Measurements from ENCODE around the gene C22orf31.

C22orf31 gene

DNA sequence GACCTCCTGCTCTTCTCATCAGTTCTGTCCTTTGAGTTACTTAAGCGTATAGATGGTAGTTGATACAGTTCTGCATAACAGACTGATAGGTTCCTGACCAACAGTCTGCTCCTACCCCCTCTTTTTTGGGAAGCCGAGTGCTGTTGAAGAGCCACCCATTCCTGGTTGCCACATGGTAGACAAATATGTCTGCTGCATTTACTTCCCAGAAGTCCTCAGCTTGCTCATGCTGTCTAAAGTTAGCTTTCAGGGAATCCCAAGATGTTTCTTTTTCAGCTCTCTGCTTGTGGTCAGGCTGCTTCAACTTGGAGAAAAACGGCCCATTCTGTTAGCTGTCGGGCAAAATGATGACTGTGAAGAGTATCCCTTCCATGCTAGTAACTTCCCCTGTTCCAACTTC, 48.7 kb downstream of the C22orf31 start:
- Histone ChIP-seq H3K36me3 (ENCODE audit: control insufficient read depth, insufficient read depth, low read length) (no peaks in the 10 kb centered on the region), H3K4me3 (ENCODE audit: low read length) (no peak overlapping the region), H3K9me3 (ENCODE audit: control insufficient read depth, insufficient read depth, low read length) (no peaks in the 10 kb centered on the region), H3K27me3 (ENCODE audit: control insufficient read depth, insufficient read depth, low read length) (no peaks in the 10 kb centered on the region), H3K4me1 (ENCODE audit: control insufficient read depth, insufficient read depth, low read length) (peaks cover 5% of the 10 kb centered on the region; the same call in 1 of the 2 replicates), H3K27ac (ENCODE audit: low read length) (no peak overlapping the region)
- DNase-seq (ENCODE audit: low read depth, low spot score), result no peak
- no CpG with 5 or more reads among the region's 4 CpGs for WGBS (ENCODE audit: insufficient coverage, insufficient read length)

DNA sequence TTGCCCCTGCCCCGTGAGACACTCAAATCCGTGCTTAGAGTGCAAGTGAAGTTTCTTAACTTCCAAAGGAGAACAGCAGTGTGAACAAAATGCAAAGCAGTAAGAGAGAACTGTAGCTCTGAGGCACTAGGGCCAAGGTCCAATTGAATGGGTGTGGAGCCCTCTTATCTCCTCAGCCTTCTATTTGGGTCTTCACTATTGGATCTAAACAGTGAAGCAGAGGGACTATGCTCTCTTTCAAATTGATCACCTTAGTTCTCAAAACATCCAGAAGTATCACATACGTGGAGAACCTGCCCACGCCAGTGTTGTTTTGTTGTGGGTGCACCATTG, 49.6 kb downstream of the C22orf31 start:
- DNase-seq (ENCODE audit: low read depth, low spot score), result no peak
- H3K27me3 ChIP-seq (ENCODE audit: control insufficient read depth, insufficient read depth, low read length), result no peaks in the 10 kb centered on the region
- no peak overlapping the region for H3K4me3 ChIP-seq (ENCODE audit: low read length)
- H3K4me1 ChIP-seq (ENCODE audit: control insufficient read depth, insufficient read depth, low read length), result peaks cover 5% of the 10 kb centered on the region; the same call in 1 of the 2 replicates
- H3K27ac ChIP-seq (ENCODE audit: low read length), result no peak overlapping the region
- no CpG with 5 or more reads among the region's 4 CpGs for WGBS (ENCODE audit: insufficient coverage, insufficient read length)
- H3K9me3 ChIP-seq (ENCODE audit: control insufficient read depth, insufficient read depth, low read length), result no peaks in the 10 kb centered on the region
- H3K36me3 ChIP-seq (ENCODE audit: control insufficient read depth, insufficient read depth, low read length), result no peaks in the 10 kb centered on the region

DNA sequence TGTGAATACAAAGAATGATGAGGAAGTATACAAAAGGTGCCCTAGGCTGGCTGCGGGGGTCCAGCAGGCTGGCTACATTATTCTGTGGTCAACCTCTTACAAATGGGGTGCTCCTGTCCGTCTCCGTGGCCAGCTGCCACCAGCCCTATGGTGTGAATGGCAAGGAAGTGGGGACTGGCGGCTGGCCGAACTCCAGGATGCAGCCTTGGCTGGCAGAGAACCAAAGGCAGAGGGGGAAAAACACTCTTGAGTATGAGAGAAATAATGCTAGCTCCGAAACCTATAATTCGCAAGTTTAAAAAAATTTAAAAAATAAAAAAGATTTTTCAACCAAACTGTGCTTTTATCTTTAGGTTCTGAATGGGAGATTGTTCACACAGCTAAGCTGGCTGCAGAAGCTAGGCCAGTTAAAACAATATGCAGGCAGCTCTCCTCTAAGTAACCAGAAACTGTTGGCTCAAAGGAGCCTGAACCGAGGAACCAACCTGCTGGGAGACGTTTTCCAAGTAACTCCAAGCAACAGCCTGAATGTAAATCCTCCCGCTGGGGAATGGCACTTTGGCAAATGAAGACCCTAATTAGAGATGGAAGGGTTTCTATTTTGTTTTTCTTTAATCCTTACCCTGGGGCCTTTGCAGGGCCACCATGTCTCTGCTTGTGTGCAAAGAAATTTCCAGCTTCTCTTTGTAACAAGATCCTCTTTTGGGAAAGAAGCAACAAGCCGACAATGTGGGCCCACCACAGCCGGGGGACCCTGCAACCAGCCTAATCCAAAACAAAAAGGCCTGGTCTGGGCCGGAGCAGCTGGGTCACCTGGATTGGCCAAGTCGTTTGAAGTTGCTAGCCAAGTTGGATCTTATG, 50.2 kb downstream of the C22orf31 start:
- H3K36me3 ChIP-seq (ENCODE audit: control insufficient read depth, insufficient read depth, low read length), result no peaks in the 10 kb centered on the region
- WGBS (ENCODE audit: insufficient coverage, insufficient read length), result no CpG with 5 or more reads among the region's 14 CpGs
- H3K9me3 ChIP-seq (ENCODE audit: control insufficient read depth, insufficient read depth, low read length), result no peaks in the 10 kb centered on the region
- no peaks in the 10 kb centered on the region for H3K27me3 ChIP-seq (ENCODE audit: control insufficient read depth, insufficient read depth, low read length)
- no peak overlapping the region for H3K4me3 ChIP-seq (ENCODE audit: low read length)
- no peak overlapping the region for H3K27ac ChIP-seq (ENCODE audit: low read length)
- DNase-seq (ENCODE audit: low read depth, low spot score), result no peak
- peaks cover 5% of the 10 kb centered on the region; the same call in 1 of the 2 replicates for H3K4me1 ChIP-seq (ENCODE audit: control insufficient read depth, insufficient read depth, low read length)

DNA sequence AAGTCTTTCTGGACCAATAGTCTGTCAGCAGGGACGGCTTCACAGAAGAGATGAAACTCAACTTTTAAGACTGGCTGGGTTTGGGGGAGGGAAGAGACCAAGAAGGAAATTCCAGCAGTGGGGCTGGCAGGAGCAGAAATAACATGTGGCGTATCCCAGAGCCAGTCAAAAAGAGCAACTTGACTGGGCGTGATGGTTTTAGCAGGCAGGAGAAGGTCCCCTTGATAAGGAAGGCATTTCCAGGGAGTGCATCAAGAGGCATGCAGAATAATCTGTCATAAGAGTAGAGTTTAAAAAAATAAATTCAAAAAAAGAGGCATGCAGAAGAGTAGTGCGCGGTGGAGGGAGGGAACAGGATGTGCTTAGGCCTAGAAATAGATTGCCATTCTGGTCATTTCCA, 52.5 kb downstream of the C22orf31 start:
- no peaks in the 10 kb centered on the region for H3K36me3 ChIP-seq (ENCODE audit: control insufficient read depth, insufficient read depth, low read length)
- no peaks in the 10 kb centered on the region for H3K9me3 ChIP-seq (ENCODE audit: control insufficient read depth, insufficient read depth, low read length)
- H3K27me3 ChIP-seq (ENCODE audit: control insufficient read depth, insufficient read depth, low read length), result no peaks in the 10 kb centered on the region
- no peak overlapping the region for H3K4me3 ChIP-seq (ENCODE audit: low read length)
- no peak overlapping the region for H3K27ac ChIP-seq (ENCODE audit: low read length)
- H3K4me1 ChIP-seq (ENCODE audit: control insufficient read depth, insufficient read depth, low read length), result peaks cover 9% of the 10 kb centered on the region; the same call in 1 of the 2 replicates
- WGBS (ENCODE audit: insufficient coverage, insufficient read length), result no CpG with 5 or more reads among the region's 5 CpGs
- no peak for DNase-seq (ENCODE audit: low read depth, low spot score)
